GM12878 (cell line): Measurements from ENCODE around the gene PHKG2. TPM values are rescaled to one million over a fixed set of nuclear protein-coding genes. Genes with fewer than 3 reads are reported as not detected.

Source experiments
- BRCA1 ChIP-seq: IDR thresholded peaks from 2 replicates; pipeline ENCODE4 v1.6.1; 2011; ENCODE audit warnings: low read depth, low read length, improper control_type of control experiment
- CHD2 ChIP-seq: IDR thresholded peaks from 2 replicates; pipeline ENCODE4 v1.6.1; 2011; ENCODE audit warnings: low read depth, low read length, improper control_type of control experiment, borderline replicate concordance
- CTCF ChIP-seq, 3 experiments: IDR thresholded peaks in 2 of 3; conservative IDR thresholded peaks in 1 of 3; 2 replicates each; pipeline ENCODE4 v1.5.1; 2011; ENCODE audit warnings: low read depth in 3 of 3, low read length in 3 of 3, mild to moderate bottlenecking in 3 of 3, control low read depth in 2 of 3, moderate library complexity in 2 of 3, inconsistent platforms in 1 of 3, mixed read lengths in 1 of 3; ENCODE audit not compliant: control insufficient read depth in 2 of 3, insufficient read depth in 1 of 3; ENCODE audit errors: extremely low read depth in 1 of 3
- DPF2 ChIP-seq: fragments of 450-650 bp; IDR thresholded peaks from 2 replicates; pipeline ENCODE4 v1.6.1; 2017; ENCODE audit warnings: mild to moderate bottlenecking
- EGR1 ChIP-seq, 2 experiments: IDR thresholded peaks; 1 replicate in 1 of 2; 2 replicates in 1 of 2; pipeline ENCODE4 v1.6.1; 2011 to 2012; ENCODE audit warnings: low read depth in 2 of 2, low read length in 2 of 2, borderline replicate concordance in 1 of 2, mild to moderate bottlenecking in 1 of 2, moderate library complexity in 1 of 2
- HDGF ChIP-seq: fragments of 450-650 bp; IDR thresholded peaks from 2 replicates; pipeline ENCODE4 v1.6.1; 2016; ENCODE audit warnings: antibody characterized with exemption
- MEF2B ChIP-seq: fragments of 450-650 bp; IDR thresholded peaks from 2 replicates; pipeline ENCODE4 v1.6.1; 2018; ENCODE audit warnings: mild to moderate bottlenecking, moderate library complexity; ENCODE audit not compliant: partially characterized antibody, poor library complexity, severe bottlenecking
- MTA3 ChIP-seq: IDR thresholded peaks from 2 replicates; pipeline ENCODE4 v1.6.1; 2012; ENCODE audit warnings: low read length, inconsistent platforms, borderline replicate concordance
- MYB ChIP-seq: fragments of 150-350 bp; IDR thresholded peaks from 2 replicates; pipeline ENCODE4 v1.6.1; 2014; ENCODE audit warnings: mild to moderate bottlenecking, low read depth, low read length, borderline replicate concordance
- NBN ChIP-seq: fragments of 450-650 bp; IDR thresholded peaks from 2 replicates; pipeline ENCODE4 v1.6.1; 2016
- NFYB ChIP-seq: IDR thresholded peaks from 2 replicates; pipeline ENCODE4 v1.6.1; 2011; ENCODE audit warnings: low read depth, mild to moderate bottlenecking, low read length, improper control_type of control experiment, moderate library complexity; ENCODE audit not compliant: insufficient read depth
- NR2C2 ChIP-seq: IDR thresholded peaks from 2 replicates; pipeline ENCODE4 v1.6.1; 2011; ENCODE audit warnings: borderline replicate concordance, low read depth; ENCODE audit not compliant: control insufficient read depth, insufficient read length
- PKNOX1 ChIP-seq: fragments of 450-650 bp; IDR thresholded peaks from 2 replicates; pipeline ENCODE4 v1.6.1; 2016; ENCODE audit warnings: mild to moderate bottlenecking
- SUZ12 ChIP-seq: fragments of 200-600 bp; sonication (generic); IDR thresholded peaks from one replicate; pipeline ENCODE4 v1.6.1; 2018; ENCODE audit warnings: antibody characterized with exemption, mild to moderate bottlenecking; ENCODE audit not compliant: unreplicated experiment
- ZBTB4 ChIP-seq: fragments of 450-650 bp; formaldehyde crosslinking; IDR thresholded peaks from 2 replicates; pipeline ENCODE4 v1.4.0; 2022; ENCODE audit warnings: mild to moderate bottlenecking, moderate library complexity
- polyA plus RNA-seq, 11 experiments: library from polyadenylated mRNA; depleted of rRNA in 4 of 11; unstranded in 6 of 11; stranded (reverse) in 5 of 11; fragments of >200 nt; fragmentation: Nextera tagmentation in 4 of 11; fragmentation: Illumina TruSeq in 1 of 11; extraction: Ambion mirVana in 4 of 11; extraction: Trizol in 1 of 11; gene quantifications; 1 replicate in 1 of 11; 2 replicates in 10 of 11; pipeline versions ENCODE4 v1.2.1 to v1.2.3, GENCODE V29; 2011 to 2016; ENCODE audit warnings: inconsistent platforms in 2 of 11, missing spikeins in 2 of 11, low read depth in 1 of 11
- total RNA-seq, 4 experiments: library from RNA; depleted of rRNA in 3 of 4; stranded (reverse); fragments of >200 nt in 3 of 4; fragmentation: Illumina TruSeq in 1 of 4; extraction: Trizol in 1 of 4; gene quantifications; 2 replicates each; pipeline versions ENCODE4 v1.2.1 to v1.2.3, GENCODE V29; 2013 to 2021
- TF ChIP-seq, protein P1 (sequence below): fragments of 450-650 bp; IDR thresholded peaks from 2 replicates; pipeline ENCODE4 v1.6.1; 2018; ENCODE audit warnings: mild to moderate bottlenecking, low read depth, moderate library complexity; ENCODE audit not compliant: partially characterized antibody

PHKG2 gene
- total and polyA plus RNA-seq, 10 of the 15 experiments (the other 5 are each of a cell fraction or from before 2014, with no cell fraction given), result 5.2 to 50.1 (median 37.2) TPM

DNA sequence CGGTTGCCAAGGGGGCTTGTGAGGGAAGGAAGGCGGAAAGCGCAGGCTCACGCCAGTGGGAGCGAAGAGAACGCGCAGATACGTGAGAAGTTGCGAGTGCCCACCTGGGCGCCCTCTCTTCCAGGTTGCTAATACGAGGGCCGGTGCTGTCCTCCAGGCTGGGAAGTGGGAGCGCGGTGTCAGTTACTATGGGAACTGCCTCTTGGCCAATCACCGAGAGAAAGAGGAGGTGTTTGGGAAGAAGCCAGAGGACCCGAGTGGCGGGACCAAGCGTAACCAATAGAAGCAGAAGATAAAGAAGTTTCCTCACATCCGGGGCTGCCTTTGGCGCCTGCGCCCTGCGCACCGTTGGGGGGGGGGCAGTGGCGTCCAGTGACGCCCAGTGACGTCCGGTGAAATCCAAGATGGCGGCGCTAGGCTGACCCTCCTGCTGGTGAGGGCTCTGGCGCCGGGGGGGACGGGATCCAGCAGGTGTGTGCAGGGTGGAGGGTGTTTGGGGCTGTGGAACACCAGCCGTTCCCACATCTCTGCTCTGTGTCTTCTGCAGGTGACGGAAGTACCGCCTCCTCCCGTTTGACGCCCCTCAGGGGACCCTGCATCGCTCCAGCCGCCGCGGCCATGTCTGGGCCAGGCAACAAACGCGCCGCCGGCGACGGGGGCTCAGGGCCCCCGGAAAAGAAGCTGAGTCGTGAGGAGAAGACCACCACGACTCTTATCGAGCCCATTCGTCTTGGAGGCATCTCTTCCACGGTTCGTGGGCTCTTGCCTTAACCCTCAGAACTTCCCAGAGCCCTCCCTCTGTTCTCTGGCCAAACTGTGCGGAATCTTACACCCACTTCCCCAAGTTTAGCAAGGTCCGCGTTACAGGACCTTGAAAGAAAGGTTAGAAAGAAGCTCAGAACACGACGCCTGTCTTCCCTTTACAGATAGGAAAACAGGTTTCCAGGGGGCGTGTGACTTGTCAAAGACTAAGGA is 14.0 kb downstream of the PHKG2 start, which contains the start of the genes CFAP119 and RNF40 (continued):
- TF ChIP-seq, protein P1, sequence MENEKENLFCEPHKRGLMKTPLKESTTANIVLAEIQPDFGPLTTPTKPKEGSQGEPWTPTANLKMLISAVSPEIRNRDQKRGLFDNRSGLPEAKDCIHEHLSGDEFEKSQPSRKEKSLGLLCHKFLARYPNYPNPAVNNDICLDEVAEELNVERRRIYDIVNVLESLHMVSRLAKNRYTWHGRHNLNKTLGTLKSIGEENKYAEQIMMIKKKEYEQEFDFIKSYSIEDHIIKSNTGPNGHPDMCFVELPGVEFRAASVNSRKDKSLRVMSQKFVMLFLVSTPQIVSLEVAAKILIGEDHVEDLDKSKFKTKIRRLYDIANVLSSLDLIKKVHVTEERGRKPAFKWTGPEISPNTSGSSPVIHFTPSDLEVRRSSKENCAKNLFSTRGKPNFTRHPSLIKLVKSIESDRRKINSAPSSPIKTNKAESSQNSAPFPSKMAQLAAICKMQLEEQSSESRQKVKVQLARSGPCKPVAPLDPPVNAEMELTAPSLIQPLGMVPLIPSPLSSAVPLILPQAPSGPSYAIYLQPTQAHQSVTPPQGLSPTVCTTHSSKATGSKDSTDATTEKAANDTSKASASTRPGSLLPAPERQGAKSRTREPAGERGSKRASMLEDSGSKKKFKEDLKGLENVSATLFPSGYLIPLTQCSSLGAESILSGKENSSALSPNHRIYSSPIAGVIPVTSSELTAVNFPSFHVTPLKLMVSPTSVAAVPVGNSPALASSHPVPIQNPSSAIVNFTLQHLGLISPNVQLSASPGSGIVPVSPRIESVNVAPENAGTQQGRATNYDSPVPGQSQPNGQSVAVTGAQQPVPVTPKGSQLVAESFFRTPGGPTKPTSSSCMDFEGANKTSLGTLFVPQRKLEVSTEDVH, result peak; percentile 64
- TF ChIP-seq DPF2 (peak; percentile 41; the same call in 1 of the 2 replicates), SUZ12 (no peak), BRCA1 (no peak), MEF2B (peak; percentile 26), EGR1 (IDR thresholded peaks at IDR 0.05; ENCODE audit: borderline replicate concordance in 1 of 2, low read depth in 2 of 2, low read length in 2 of 2) (no peak), CHD2 (0 out of 2 replicates have a peak, but pooled peaks have one; percentile 40), MTA3 (no peak), NFYB (peak; percentile 59; the same call in 1 of the 2 replicates), HDGF (0 out of 2 replicates have a peak, but pooled peaks have one; percentile 60), ZBTB4 (CRISPR knock-in tag) (no peak), NR2C2 (no peak), NBN (peak; percentile 63; the same call in 1 of the 2 replicates), CTCF (IDR thresholded peaks at IDR 0.05 in 2 of 3, conservative IDR thresholded peaks at IDR 0.05 in 1 of 3; ENCODE audit: control insufficient read depth in 2 of 3, extremely low read depth in 1 of 3, insufficient read depth in 1 of 3, low read depth in 3 of 3, low read length in 3 of 3) (0 out of 6 replicates have a peak, but pooled peaks of 1 of the 3 experiments have one; percentile 6), MYB (no peak), PKNOX1 (peak; percentile 87)
